Fibroblast of pulmonary artery (primary cell): ENCODE results near the gene RAB33B.

Experiments
- DNase-seq: peaks from one replicate; pipeline ENCODE4 v3.0.0-alpha.2; 2010; ENCODE audit warnings: low read depth
- H3K4me3 ChIP-seq: replicated peaks from 2 replicates; pipeline ENCODE4 v1.5.1; 2011; ENCODE audit warnings: low read depth, mild to moderate bottlenecking, control low read depth, low read length, moderate library complexity
- CTCF ChIP-seq: IDR thresholded peaks from 2 replicates; pipeline ENCODE4 v1.5.1; 2011; ENCODE audit warnings: mild to moderate bottlenecking, control low read depth, low read length, inconsistent platforms; ENCODE audit errors: missing control alignments

RAB33B gene

DNA sequence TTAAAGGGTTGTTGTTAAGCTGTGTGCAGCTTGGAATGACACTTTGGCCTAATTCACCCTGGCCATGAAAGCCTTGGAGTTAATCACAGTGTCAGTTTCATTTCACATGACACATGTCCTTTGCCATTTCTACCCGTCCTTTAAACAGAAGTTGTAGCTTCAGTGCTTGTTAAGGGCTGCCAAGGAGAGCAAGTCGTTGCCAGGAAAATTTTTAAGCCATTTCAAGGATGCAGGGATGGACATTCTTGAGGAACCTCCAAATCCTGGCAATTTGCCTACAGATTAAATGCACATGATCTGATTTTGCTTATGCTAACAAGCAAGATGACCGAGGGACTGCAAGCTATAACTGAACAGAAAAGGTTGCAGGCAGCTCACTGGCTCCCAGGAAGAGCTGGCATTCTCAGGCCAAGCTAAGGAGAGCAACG is 61.6 kb downstream of the RAB33B start:
- no peak for TF ChIP-seq CTCF
- no peak overlapping the region for H3K4me3 ChIP-seq

GRCh38 chr4:139521754-139522401 is 68.0 kb downstream of the RAB33B start:
- no peak for DNase-seq
- TF ChIP-seq CTCF: no peak
- no peak overlapping the region for H3K4me3 ChIP-seq

More for the DNA sequence above, 61.6 kb downstream of the RAB33B start:
- peak; percentile 18 for DNase-seq

DNA sequence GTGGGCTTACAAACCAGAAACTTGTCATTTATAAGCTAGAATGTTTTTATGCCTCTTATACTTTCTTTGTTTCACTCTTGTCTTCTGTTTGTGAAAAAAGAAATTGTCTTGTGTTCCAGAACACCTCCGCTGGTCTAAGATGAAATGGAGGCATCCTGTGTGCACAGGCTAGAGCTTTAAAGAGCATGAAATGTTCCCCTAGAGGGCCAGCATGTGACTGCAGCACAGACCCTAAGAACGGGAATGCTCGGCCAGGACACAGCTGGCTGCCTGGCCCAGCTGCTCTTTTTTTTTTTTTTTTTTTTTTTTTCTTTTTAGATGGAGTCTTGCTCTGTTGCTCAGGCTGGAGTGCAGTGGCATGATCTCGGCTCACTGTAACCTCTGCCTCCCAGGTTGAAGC is 68.5 kb downstream of the RAB33B start:
- DNase-seq: no peak
- no peak for TF ChIP-seq CTCF
- H3K4me3 ChIP-seq: no peak overlapping the region

DNA sequence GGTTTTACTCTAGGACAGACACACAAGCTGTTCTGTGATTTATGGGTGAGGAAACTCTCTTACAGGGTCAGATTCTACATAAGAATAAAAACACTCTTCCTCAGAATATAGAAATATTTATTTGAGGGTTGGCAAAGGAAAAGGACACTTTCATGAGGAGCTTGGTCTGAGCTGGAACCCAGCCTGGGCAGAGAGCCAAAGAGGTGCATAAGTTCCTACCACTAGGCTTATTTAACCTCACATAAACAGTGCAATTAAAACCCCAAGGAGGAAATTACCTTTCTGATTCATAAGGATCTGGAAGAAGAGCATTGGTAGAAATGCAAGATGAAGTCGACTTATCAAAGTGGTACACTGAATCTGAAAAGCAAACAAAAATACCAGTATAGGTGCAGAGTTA is 69.2 kb downstream of the RAB33B start:
- no peak overlapping the region for H3K4me3 ChIP-seq
- DNase-seq: peak; percentile 29
- TF ChIP-seq CTCF: no peak

DNA sequence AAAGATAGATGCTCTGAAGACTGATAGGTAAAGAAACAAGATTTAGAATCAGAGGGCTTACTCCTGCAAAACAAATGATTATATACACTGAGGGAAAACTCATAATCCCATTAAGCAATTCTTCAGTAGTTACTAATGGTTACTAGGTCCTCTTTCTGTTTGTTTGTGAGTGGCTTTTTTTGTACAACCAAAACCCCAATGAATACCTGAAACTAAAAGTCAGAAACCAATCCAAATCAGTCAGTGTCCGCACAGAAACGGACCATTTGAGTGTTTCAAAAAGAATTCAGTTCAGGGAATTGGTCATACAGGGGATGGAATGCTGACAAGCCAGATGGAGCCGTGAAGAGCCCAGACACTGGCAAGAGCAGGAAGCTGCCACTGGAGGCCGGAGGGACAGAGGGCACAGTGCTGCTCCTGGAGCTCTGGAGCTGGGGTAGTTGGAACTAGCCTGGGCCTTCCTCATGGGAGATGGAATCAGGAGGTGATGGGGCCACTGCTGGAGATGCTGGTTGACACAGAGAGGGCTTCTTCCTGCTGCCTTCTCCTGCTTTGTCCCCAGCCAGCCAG is 70.2 kb downstream of the RAB33B start:
- no peak for DNase-seq
- H3K4me3 ChIP-seq: no peak overlapping the region
- no peak for TF ChIP-seq CTCF

DNA sequence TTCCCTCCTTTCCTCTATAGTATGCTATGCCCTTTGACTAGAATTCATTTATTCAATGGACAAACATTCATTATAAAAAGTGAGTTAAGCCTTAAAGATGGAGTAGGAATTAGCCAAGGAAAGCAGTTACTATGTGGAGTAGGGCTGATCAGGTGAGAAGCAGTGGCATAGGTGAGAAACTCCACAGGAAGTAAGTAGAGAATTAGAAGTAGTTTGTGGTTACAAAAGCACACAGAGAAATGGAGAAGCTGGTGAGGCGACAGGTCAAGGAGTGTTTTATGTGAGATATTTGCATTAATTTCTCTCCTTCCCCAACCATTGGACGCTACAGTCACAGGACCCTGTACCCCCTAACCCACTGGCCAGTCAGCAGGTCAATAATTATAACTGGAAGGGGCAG is 71.5 kb downstream of the RAB33B start:
- no peak for DNase-seq
- TF ChIP-seq CTCF: no peak
- no peak overlapping the region for H3K4me3 ChIP-seq
